Endothelial cell of umbilical vein (primary cell): ENCODE results near the gene PPP2R5D.

ENCODE experiments used
- CTCF ChIP-seq, 2 donors: IDR thresholded peaks; 1 replicate in 1 of 2; 2 replicates in 1 of 2; pipeline ENCODE4 v1.5.1; 2011; ENCODE audit warnings: low read length in 2 of 2, mild to moderate bottlenecking in 2 of 2, moderate library complexity in 2 of 2, control low read depth in 1 of 2, inconsistent platforms in 1 of 2, low read depth in 1 of 2; ENCODE audit not compliant: insufficient read depth in 1 of 2; ENCODE audit errors: extremely low read depth in 1 of 2
- EZH2 ChIP-seq: IDR thresholded peaks from 2 replicates; pipeline ENCODE4 v1.6.1; 2012; ENCODE audit warnings: borderline replicate concordance, low read depth, mild to moderate bottlenecking, moderate library complexity, low read length, inconsistent platforms; ENCODE audit not compliant: severe bottlenecking
- FOS ChIP-seq: IDR thresholded peaks from 2 replicates; pipeline ENCODE4 v1.6.1; 2011; ENCODE audit warnings: mild to moderate bottlenecking, low read length, moderate library complexity, borderline replicate concordance; ENCODE audit not compliant: insufficient read depth
- GATA2 ChIP-seq: IDR thresholded peaks from 2 replicates; pipeline ENCODE4 v1.7.0; 2011; ENCODE audit warnings: low read depth, mild to moderate bottlenecking, moderate library complexity, mixed read lengths, low read length; ENCODE audit not compliant: insufficient read length, insufficient read depth
- MYC ChIP-seq: IDR thresholded peaks from one replicate; pipeline ENCODE4 v1.6.1; 2011; ENCODE audit warnings: mild to moderate bottlenecking, low read depth, low read length
- POLR2A ChIP-seq: IDR thresholded peaks from 2 replicates; pipeline ENCODE4 v1.6.1; 2012; ENCODE audit warnings: low read depth, mild to moderate bottlenecking, control low read depth, low read length
- POLR2AphosphoS5 ChIP-seq: IDR thresholded peaks from 2 replicates; pipeline ENCODE4 v1.6.1; 2012; ENCODE audit warnings: low read depth, mild to moderate bottlenecking, control low read depth, low read length, moderate library complexity; ENCODE audit not compliant: insufficient read depth
- TF ChIP-seq, protein P1 (sequence below): IDR thresholded peaks from 2 replicates; pipeline ENCODE4 v1.6.1; 2011; ENCODE audit not compliant: insufficient read depth, insufficient read length

DNA sequence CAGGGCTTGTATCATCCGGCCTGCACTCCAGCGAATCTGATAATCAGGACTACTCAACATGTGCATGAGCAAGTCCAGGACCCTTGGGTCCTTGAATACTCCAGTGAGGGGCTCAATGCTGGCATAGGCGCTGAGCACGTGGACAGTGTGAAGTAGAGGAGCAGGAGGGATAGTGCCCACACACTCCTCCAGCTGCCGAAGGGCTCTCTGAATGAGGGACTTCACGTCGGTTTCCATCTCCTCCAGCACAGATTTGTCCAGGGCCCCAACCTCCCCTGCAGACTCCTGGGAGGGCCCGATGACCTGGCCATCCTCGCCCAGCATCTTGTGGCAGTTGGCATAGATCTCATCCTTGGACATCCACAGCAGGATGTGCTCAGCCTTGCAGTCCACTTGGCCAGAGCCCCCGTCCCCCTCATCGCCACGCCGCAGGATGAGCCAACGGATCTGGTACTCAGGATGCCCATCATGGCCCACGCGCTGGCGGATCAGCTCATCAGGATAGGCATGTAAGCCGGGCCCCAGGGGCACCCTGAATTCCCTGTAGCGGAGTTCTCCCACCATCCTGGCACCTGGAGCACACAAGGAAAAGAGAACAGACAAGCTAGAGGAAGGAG lies 68.0 kb downstream of the PPP2R5D start:
- no peak for TF ChIP-seq CTCF (IDR thresholded peaks at IDR 0.05; ENCODE audit: extremely low read depth in 1 of 2, insufficient read depth in 1 of 2, low read depth in 1 of 2, low read length in 2 of 2)
- TF ChIP-seq POLR2A = no peak
- TF ChIP-seq, protein P1, sequence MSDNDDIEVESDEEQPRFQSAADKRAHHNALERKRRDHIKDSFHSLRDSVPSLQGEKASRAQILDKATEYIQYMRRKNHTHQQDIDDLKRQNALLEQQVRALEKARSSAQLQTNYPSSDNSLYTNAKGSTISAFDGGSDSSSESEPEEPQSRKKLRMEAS = no peak
- TF ChIP-seq EZH2 = no peak
- no peak for TF ChIP-seq FOS
- no peak for TF ChIP-seq POLR2AphosphoS5
- no peak for TF ChIP-seq MYC
- no peak for TF ChIP-seq GATA2
